ENCODE results near the gene PLXDC2.

DNA sequence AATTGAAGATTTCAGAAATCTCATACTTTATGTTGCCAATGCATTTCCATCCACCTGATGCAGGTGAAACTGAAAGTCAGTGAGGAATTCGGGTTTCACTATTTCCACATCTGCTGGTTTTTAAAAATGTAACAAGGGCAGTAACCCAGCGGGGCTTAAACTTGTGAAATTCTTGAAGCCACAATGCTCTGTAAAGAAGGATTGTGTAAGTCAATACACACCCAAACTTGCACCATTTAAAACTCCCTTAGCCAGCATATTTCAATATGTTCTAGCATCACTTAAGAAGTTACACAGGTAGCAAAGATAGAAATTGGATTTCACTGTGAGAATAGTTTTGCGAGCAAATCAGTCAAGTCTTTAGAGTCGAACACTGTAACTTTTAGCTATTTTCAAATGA is 386.1 kb downstream of the PLXDC2 start:
- TF ChIP-seq FOS (IDR thresholded peaks at IDR 0.05; ENCODE audit: borderline replicate concordance, extremely low read depth, insufficient read length) = no peak
- TF ChIP-seq ATF3 (IDR thresholded peaks at IDR 0.05; ENCODE audit: borderline replicate concordance, extremely low read depth, low read depth, low read length) = no peak
- no peak for TF ChIP-seq BCL11A (IDR thresholded peaks at IDR 0.05; ENCODE audit: low read depth, low read length)
- no peak for TF ChIP-seq MAX (IDR thresholded peaks at IDR 0.05; ENCODE audit: low read depth, low read length)
- TF ChIP-seq, protein P1, sequence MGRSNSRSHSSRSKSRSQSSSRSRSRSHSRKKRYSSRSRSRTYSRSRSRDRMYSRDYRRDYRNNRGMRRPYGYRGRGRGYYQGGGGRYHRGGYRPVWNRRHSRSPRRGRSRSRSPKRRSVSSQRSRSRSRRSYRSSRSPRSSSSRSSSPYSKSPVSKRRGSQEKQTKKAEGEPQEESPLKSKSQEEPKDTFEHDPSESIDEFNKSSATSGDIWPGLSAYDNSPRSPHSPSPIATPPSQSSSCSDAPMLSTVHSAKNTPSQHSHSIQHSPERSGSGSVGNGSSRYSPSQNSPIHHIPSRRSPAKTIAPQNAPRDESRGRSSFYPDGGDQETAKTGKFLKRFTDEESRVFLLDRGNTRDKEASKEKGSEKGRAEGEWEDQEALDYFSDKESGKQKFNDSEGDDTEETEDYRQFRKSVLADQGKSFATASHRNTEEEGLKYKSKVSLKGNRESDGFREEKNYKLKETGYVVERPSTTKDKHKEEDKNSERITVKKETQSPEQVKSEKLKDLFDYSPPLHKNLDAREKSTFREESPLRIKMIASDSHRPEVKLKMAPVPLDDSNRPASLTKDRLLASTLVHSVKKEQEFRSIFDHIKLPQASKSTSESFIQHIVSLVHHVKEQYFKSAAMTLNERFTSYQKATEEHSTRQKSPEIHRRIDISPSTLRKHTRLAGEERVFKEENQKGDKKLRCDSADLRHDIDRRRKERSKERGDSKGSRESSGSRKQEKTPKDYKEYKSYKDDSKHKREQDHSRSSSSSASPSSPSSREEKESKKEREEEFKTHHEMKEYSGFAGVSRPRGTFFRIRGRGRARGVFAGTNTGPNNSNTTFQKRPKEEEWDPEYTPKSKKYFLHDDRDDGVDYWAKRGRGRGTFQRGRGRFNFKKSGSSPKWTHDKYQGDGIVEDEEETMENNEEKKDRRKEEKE (IDR thresholded peaks at IDR 0.05) = no peak
- TF ChIP-seq EP300 (IDR thresholded peaks at IDR 0.05; ENCODE audit: borderline replicate concordance in 1 of 2, control insufficient read depth in 1 of 2, low read depth in 2 of 2, low read length in 2 of 2) = no peak
- no peak for TF ChIP-seq POLR2AphosphoS5 (IDR thresholded peaks at IDR 0.05; ENCODE audit: low read length)
- TF ChIP-seq, protein P2, sequence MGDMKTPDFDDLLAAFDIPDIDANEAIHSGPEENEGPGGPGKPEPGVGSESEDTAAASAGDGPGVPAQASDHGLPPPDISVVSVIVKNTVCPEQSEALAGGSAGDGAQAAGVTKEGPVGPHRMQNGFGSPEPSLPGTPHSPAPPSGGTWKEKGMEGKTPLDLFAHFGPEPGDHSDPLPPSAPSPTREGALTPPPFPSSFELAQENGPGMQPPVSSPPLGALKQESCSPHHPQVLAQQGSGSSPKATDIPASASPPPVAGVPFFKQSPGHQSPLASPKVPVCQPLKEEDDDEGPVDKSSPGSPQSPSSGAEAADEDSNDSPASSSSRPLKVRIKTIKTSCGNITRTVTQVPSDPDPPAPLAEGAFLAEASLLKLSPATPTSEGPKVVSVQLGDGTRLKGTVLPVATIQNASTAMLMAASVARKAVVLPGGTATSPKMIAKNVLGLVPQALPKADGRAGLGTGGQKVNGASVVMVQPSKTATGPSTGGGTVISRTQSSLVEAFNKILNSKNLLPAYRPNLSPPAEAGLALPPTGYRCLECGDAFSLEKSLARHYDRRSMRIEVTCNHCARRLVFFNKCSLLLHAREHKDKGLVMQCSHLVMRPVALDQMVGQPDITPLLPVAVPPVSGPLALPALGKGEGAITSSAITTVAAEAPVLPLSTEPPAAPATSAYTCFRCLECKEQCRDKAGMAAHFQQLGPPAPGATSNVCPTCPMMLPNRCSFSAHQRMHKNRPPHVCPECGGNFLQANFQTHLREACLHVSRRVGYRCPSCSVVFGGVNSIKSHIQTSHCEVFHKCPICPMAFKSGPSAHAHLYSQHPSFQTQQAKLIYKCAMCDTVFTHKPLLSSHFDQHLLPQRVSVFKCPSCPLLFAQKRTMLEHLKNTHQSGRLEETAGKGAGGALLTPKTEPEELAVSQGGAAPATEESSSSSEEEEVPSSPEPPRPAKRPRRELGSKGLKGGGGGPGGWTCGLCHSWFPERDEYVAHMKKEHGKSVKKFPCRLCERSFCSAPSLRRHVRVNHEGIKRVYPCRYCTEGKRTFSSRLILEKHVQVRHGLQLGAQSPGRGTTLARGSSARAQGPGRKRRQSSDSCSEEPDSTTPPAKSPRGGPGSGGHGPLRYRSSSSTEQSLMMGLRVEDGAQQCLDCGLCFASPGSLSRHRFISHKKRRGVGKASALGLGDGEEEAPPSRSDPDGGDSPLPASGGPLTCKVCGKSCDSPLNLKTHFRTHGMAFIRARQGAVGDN (IDR thresholded peaks at IDR 0.05) = no peak
